Endothelial cell of umbilical vein (primary cell): Measurements from ENCODE around the gene ELMO1. TPM values are rescaled to one million over a fixed set of nuclear protein-coding genes. Genes with fewer than 3 reads are reported as not detected.

Source experiments
- BruUV-seq: library from RNA; stranded (reverse); fragments of 400-500 nt; replicated peaks from 2 replicates; lab custom pipeline; 2021; lab: Mats Ljungman, UMichigan
- CTCF ChIA-PET: fragments of 300-600, 350-600 bp; sonication (Branson Sonifier 250); formaldehyde crosslinking; loops from one replicate; lab custom pipeline; 2021; ENCODE audit warnings: antibody characterized with exemption, inconsistent platforms; lab: Charles Lee
- POLR2A ChIA-PET: fragments of 300-600, 350-600 bp; sonication (Branson Sonifier 250); formaldehyde crosslinking; loops from one replicate; lab custom pipeline; 2021; ENCODE audit warnings: antibody characterized with exemption, inconsistent platforms; lab: Charles Lee
- DNase-seq: peaks from one replicate; pipeline ENCODE4 v3.0.0-alpha.2; 2011; ENCODE audit warnings: low read depth, low spot score
- FAIRE-seq: peaks from 2 replicates; lab custom pipeline; 2011; peaks lifted over from hg19 to GRCh38; lab: Jason Lieb, UNC
- H2AFZ ChIP-seq: 2 replicates; pipeline ENCODE4 v1.6.0; 2012; ENCODE audit warnings: low read depth, low read length, control low read depth, inconsistent platforms
- H3K27ac ChIP-seq: 2 replicates; pipeline ENCODE4 v1.5.1; 2011; ENCODE audit warnings: low read depth, mild to moderate bottlenecking, control low read depth, low read length, moderate library complexity; ENCODE audit not compliant: insufficient read depth
- H3K27me3 ChIP-seq, 2 experiments: 2 replicates each; pipeline versions ENCODE4 v1.6.0 to v1.6.1; 2011; ENCODE audit warnings: low read length in 2 of 2, mixed read lengths in 1 of 2; ENCODE audit not compliant: control insufficient read depth in 2 of 2, insufficient read depth in 2 of 2
- H3K36me3 ChIP-seq, 2 experiments: 2 replicates in 1 of 2; 3 replicates in 1 of 2; pipeline ENCODE4 v1.5.1; 2011; ENCODE audit warnings: low read length in 2 of 2, mild to moderate bottlenecking in 1 of 2, moderate library complexity in 1 of 2; ENCODE audit not compliant: control insufficient read depth in 2 of 2, insufficient read depth in 2 of 2; ENCODE audit errors: extremely low read depth in 1 of 2
- H3K4me1 ChIP-seq: 3 replicates; pipeline ENCODE4 v1.5.1; 2011; ENCODE audit warnings: mild to moderate bottlenecking, low read length; ENCODE audit not compliant: control insufficient read depth, insufficient read depth; ENCODE audit errors: extremely low read depth
- H3K4me2 ChIP-seq: 2 replicates; pipeline ENCODE4 v1.6.1; 2011; ENCODE audit warnings: low read length, control low read depth, mixed read lengths; ENCODE audit not compliant: insufficient read depth
- H3K4me3 ChIP-seq, 3 experiments: fragments of 200-600 bp in 1 of 3; sonication (generic), shearing (Covaris generic) in 1 of 3; replicated peaks in 1 of 3; 2 replicates each; pipeline ENCODE4 v1.5.1; 2011 to 2016; ENCODE audit warnings: control low read depth in 3 of 3, low read length in 3 of 3, mild to moderate bottlenecking in 2 of 3, inconsistent platforms in 1 of 3, low read depth in 1 of 3, moderate library complexity in 1 of 3; ENCODE audit not compliant: insufficient read depth in 1 of 3
- H3K79me2 ChIP-seq: 2 replicates; pipeline ENCODE4 v1.6.0; 2012; ENCODE audit warnings: low read length, inconsistent platforms; ENCODE audit not compliant: control insufficient read depth, insufficient read depth
- H3K9ac ChIP-seq: replicated peaks from 2 replicates; pipeline ENCODE3; 2011; ENCODE audit warnings: low read length, control low read depth; ENCODE audit not compliant: insufficient read depth; ENCODE audit errors: extremely low read depth
- H3K9me1 ChIP-seq: replicated peaks from 3 replicates; pipeline ENCODE4 v1.6.0; 2011; ENCODE audit warnings: mild to moderate bottlenecking, low read length; ENCODE audit not compliant: control insufficient read depth, insufficient read depth; ENCODE audit errors: extremely low read depth
- H3K9me3 ChIP-seq: replicated peaks from 2 replicates; pipeline ENCODE4 v1.5.1; 2012; ENCODE audit warnings: low read length, inconsistent platforms; ENCODE audit not compliant: control insufficient read depth, insufficient read depth
- H4K20me1 ChIP-seq: replicated peaks from 2 replicates; pipeline ENCODE3; 2011; ENCODE audit warnings: mild to moderate bottlenecking, low read length; ENCODE audit not compliant: control insufficient read depth, insufficient read depth; ENCODE audit errors: extremely low read depth
- EZH2 ChIP-seq: IDR thresholded peaks from 2 replicates; pipeline ENCODE4 v1.6.1; 2012; ENCODE audit warnings: borderline replicate concordance, low read depth, mild to moderate bottlenecking, moderate library complexity, low read length, inconsistent platforms; ENCODE audit not compliant: severe bottlenecking
- FOS ChIP-seq: IDR thresholded peaks from 2 replicates; pipeline ENCODE4 v1.6.1; 2011; ENCODE audit warnings: mild to moderate bottlenecking, low read length, moderate library complexity, borderline replicate concordance; ENCODE audit not compliant: insufficient read depth
- GATA2 ChIP-seq: IDR thresholded peaks from 2 replicates; pipeline ENCODE4 v1.7.0; 2011; ENCODE audit warnings: low read depth, mild to moderate bottlenecking, moderate library complexity, mixed read lengths, low read length; ENCODE audit not compliant: insufficient read length, insufficient read depth
- JUN ChIP-seq: IDR thresholded peaks from 2 replicates; pipeline ENCODE4 v1.6.1; 2011; ENCODE audit warnings: borderline replicate concordance, low read depth; ENCODE audit not compliant: insufficient read length, insufficient read depth
- MYC ChIP-seq: IDR thresholded peaks from one replicate; pipeline ENCODE4 v1.6.1; 2011; ENCODE audit warnings: mild to moderate bottlenecking, low read depth, low read length
- POLR2A ChIP-seq: IDR thresholded peaks from 2 replicates; pipeline ENCODE4 v1.6.1; 2012; ENCODE audit warnings: low read depth, mild to moderate bottlenecking, control low read depth, low read length
- POLR2AphosphoS5 ChIP-seq: IDR thresholded peaks from 2 replicates; pipeline ENCODE4 v1.6.1; 2012; ENCODE audit warnings: low read depth, mild to moderate bottlenecking, control low read depth, low read length, moderate library complexity; ENCODE audit not compliant: insufficient read depth
- dilution Hi-C: fragments of 300-500 bp; cut with MboI; formaldehyde crosslinking; loops from one replicate; pipeline ENCODE4 v1.15.0; 2019; ENCODE audit warnings: low sequenced_read_pairs; ENCODE audit not compliant: extremely low pct_ligation_motif_present
- intact Hi-C: fragments of 100-400 bp; cut with micrococcal nuclease; formaldehyde crosslinking; loops from one replicate; pipeline ENCODE4 v1.10.0; 2022
- polyA plus RNA-seq, 4 experiments: library from polyadenylated mRNA; depleted of rRNA in 3 of 4; stranded (reverse) in 3 of 4; unstranded in 1 of 4; fragments of >200 nt; gene quantifications; 2 replicates each; pipeline versions ENCODE4 v1.2.1 to v1.2.3, GENCODE V29; 2011 to 2012; ENCODE audit warnings: missing spikeins in 1 of 4
- total RNA-seq: library from RNA; stranded (reverse); gene quantifications from 2 replicates; pipeline ENCODE4 v1.2.3, GENCODE V29; 2021
- TF ChIP-seq, protein P1 (sequence below): IDR thresholded peaks from 2 replicates; pipeline ENCODE4 v1.6.1; 2011; ENCODE audit not compliant: insufficient read depth, insufficient read length
- TF ChIP-seq, protein P2 (sequence below), 2 donors: IDR thresholded peaks; 1 replicate in 1 of 2; 2 replicates in 1 of 2; pipeline ENCODE4 v1.5.1; 2011; ENCODE audit warnings: low read length in 2 of 2, mild to moderate bottlenecking in 2 of 2, moderate library complexity in 2 of 2, control low read depth in 1 of 2, inconsistent platforms in 1 of 2, low read depth in 1 of 2; ENCODE audit not compliant: insufficient read depth in 1 of 2; ENCODE audit errors: extremely low read depth in 1 of 2

The ELMO1 gene
- total and polyA plus RNA-seq, 2 donors (not counting 3 experiments of a cell fraction or from before 2014, with no cell fraction given): 17.0 to 30.6 TPM

DNA sequence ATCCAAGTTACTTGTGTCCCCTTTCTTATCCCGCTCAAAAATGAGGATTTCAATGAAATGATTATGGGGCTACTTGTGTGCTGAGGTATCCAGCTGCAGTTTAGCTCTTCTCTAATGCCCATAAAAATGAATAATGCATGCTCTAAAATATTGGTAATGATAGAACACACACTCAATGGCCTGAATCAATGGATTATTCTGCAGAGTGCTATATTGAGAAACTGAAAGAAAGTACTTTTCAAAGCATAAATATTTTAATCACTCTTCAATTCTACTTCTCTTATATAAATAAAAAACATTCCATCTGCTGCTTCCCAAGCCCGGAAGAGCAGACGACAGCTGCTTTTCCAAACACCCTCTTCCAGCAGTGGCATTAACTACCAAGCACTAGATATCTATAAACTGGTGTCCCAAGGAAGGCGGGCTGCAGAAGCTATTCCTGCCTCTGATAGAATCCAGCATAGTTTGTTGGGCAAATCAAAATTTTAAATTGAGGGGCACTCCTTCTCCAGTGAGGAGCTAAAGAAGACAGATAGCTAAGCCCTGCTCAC lies 439.5 kb downstream of the ELMO1 start:
- Histone ChIP-seq H4K20me1 (no peaks in the 10 kb centered on the region), H3K27me3 (no peaks in the 10 kb centered on the region), H3K27ac (no peak overlapping the region), H3K9ac (no peak overlapping the region), H3K36me3 (no peaks in the 10 kb centered on the region), H3K9me1 (no peaks in the 10 kb centered on the region), H3K79me2 (no peaks in the 10 kb centered on the region), H3K4me2 (no peak overlapping the region), H3K4me3 (no peak overlapping the region), H2AFZ (no peak overlapping the region), H3K4me1 (no peaks in the 10 kb centered on the region), H3K9me3 (no peaks in the 10 kb centered on the region)
- no peak for TF ChIP-seq POLR2A
- no peak for TF ChIP-seq FOS
- TF ChIP-seq EZH2: no peak
- no peak for TF ChIP-seq MYC
- TF ChIP-seq JUN: no peak
- no peak for TF ChIP-seq GATA2
- TF ChIP-seq POLR2AphosphoS5: no peak
- TF ChIP-seq, protein P1, sequence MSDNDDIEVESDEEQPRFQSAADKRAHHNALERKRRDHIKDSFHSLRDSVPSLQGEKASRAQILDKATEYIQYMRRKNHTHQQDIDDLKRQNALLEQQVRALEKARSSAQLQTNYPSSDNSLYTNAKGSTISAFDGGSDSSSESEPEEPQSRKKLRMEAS: no peak
- TF ChIP-seq, protein P2, sequence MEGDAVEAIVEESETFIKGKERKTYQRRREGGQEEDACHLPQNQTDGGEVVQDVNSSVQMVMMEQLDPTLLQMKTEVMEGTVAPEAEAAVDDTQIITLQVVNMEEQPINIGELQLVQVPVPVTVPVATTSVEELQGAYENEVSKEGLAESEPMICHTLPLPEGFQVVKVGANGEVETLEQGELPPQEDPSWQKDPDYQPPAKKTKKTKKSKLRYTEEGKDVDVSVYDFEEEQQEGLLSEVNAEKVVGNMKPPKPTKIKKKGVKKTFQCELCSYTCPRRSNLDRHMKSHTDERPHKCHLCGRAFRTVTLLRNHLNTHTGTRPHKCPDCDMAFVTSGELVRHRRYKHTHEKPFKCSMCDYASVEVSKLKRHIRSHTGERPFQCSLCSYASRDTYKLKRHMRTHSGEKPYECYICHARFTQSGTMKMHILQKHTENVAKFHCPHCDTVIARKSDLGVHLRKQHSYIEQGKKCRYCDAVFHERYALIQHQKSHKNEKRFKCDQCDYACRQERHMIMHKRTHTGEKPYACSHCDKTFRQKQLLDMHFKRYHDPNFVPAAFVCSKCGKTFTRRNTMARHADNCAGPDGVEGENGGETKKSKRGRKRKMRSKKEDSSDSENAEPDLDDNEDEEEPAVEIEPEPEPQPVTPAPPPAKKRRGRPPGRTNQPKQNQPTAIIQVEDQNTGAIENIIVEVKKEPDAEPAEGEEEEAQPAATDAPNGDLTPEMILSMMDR (IDR thresholded peaks at IDR 0.05; ENCODE audit: extremely low read depth in 1 of 2, insufficient read depth in 1 of 2, low read depth in 1 of 2, low read length in 2 of 2): no peak
- intact Hi-C loops (no loop called here), dilution Hi-C loops (no loop called here)
- ChIA-PET CTCF (interaction anchor here (1.1 to 3.2 kb wide), 4 partner anchors 23 to 192 kb away, joined by 3 to 13 read pairs (median 7); no protein-coding TSS in a partner anchor), POLR2A (no interaction called here)
- no peak for DNase-seq
- no peak for FAIRE-seq
- no TSS peak for BruUV-seq
